ENCODE measurements around the gene NDUFB7.
A peak's percentile ranks its signal among the peaks of the same experiment; 100 is the strongest.
"Not testable (repeated sequence)": the region's sequence is repeated elsewhere in the genome, so short reads cannot be mapped to it uniquely, and the experiment has no call there.

NDUFB7 gene

GRCh38 chr19:14571695-14572490, at the start of gene NDUFB7:
TSS of gene NDUFB7 (minus strand) at chr19:14572066. CDS start at chr19:14572000, 66 bp downstream.
- DNase-seq (ENCODE audit: low spot score), result peak; percentile 92

- no peak for DNase-seq (ENCODE audit: low spot score)
Observed at GRCh38 chr19:14619404-14619803, 47.5 kb upstream of the NDUFB7 start.

GRCh38 chr19:14616407-14616806, 44.5 kb upstream of the NDUFB7 start:
- no peak for DNase-seq (ENCODE audit: low spot score)

GRCh38 chr19:14615623-14616022, 43.8 kb upstream of the NDUFB7 start:
- DNase-seq (ENCODE audit: low spot score), result no peak

GRCh38 chr19:14614099-14614412, 42.2 kb upstream of the NDUFB7 start:
- DNase-seq (ENCODE audit: low spot score), result no peak

- DNase-seq (ENCODE audit: low spot score), result not testable (repeated sequence)
Observed at GRCh38 chr19:14613399-14614098, 41.7 kb upstream of the NDUFB7 start.

- DNase-seq (ENCODE audit: low spot score), result no peak
Observed at GRCh38 chr19:14612657-14613056, 40.8 kb upstream of the NDUFB7 start.

- DNase-seq (ENCODE audit: low spot score), result not testable (repeated sequence)
Observed at GRCh38 chr19:14612242-14612641, 40.4 kb upstream of the NDUFB7 start.

- DNase-seq (ENCODE audit: low spot score), result no peak
Observed at GRCh38 chr19:14611051-14611450, 39.2 kb upstream of the NDUFB7 start.

- DNase-seq (ENCODE audit: low spot score), result no peak
Observed at GRCh38 chr19:14606627-14607026, 34.8 kb upstream of the NDUFB7 start.

- DNase-seq (ENCODE audit: low spot score), result no peak
Observed at GRCh38 chr19:14603990-14604387, 32.1 kb upstream of the NDUFB7 start.

- DNase-seq (ENCODE audit: low spot score), result no peak
Observed at GRCh38 chr19:14599548-14600147, 27.8 kb upstream of the NDUFB7 start.

- no peak for DNase-seq (ENCODE audit: low spot score)
Observed at GRCh38 chr19:14595558-14595957, 23.7 kb upstream of the NDUFB7 start.

- not testable (repeated sequence) for DNase-seq (ENCODE audit: low spot score)
Observed at GRCh38 chr19:14589433-14589832, 17.6 kb upstream of the NDUFB7 start.

GRCh38 chr19:14585187-14585586, 13.3 kb upstream of the NDUFB7 start:
- DNase-seq (ENCODE audit: low spot score), result not testable (repeated sequence)

GRCh38 chr19:14584372-14584771, 12.5 kb upstream of the NDUFB7 start:
- not testable (repeated sequence) for DNase-seq (ENCODE audit: low spot score)

GRCh38 chr19:14582894-14583340, 11.1 kb upstream of the NDUFB7 start, which contains the start of gene CLEC17A:
TSS of gene CLEC17A (plus strand) at chr19:14583084. CDS start at chr19:14583161, 77 bp downstream.
- no peak for DNase-seq (ENCODE audit: low spot score)

GRCh38 chr19:14580623-14581237, 8.9 kb upstream of the NDUFB7 start:
- no peak for DNase-seq (ENCODE audit: low spot score)

- no peak for DNase-seq (ENCODE audit: low spot score)
Observed at GRCh38 chr19:14577885-14578427, 6.1 kb upstream of the NDUFB7 start.

GRCh38 chr19:14577264-14577663, 5.4 kb upstream of the NDUFB7 start:
- no peak for DNase-seq (ENCODE audit: low spot score)

- DNase-seq (ENCODE audit: low spot score), result no peak
Observed at GRCh38 chr19:14576363-14576762, 4.5 kb upstream of the NDUFB7 start.

GRCh38 chr19:14575428-14575980, 3.6 kb upstream of the NDUFB7 start:
- no peak for DNase-seq (ENCODE audit: low spot score)
